CD14-positive monocyte (primary cell): Measurements from ENCODE around the gene AK1. TPM values are rescaled to one million over a fixed set of nuclear protein-coding genes. Genes with fewer than 3 reads are reported as not detected.

ENCODE experiments used
- DNase-seq, 3 donors: peaks; one replicate each; pipeline ENCODE4 v3.0.0-alpha.2; 2011 to 2022
- H2AFZ ChIP-seq: 2 replicates; pipeline ENCODE4 v1.6.0; 2012; ENCODE audit warnings: mild to moderate bottlenecking, low read depth, low read length, inconsistent platforms; ENCODE audit not compliant: insufficient read depth, poor library complexity, severe bottlenecking
- H3K27ac ChIP-seq, 2 donors: 1 replicate in 1 of 2; 2 replicates in 1 of 2; pipeline ENCODE4 v1.5.1; 2012 to 2013; ENCODE audit warnings: low read length in 2 of 2, control low read depth in 1 of 2, inconsistent platforms in 1 of 2, low read depth in 1 of 2, mild to moderate bottlenecking in 1 of 2
- H3K27me3 ChIP-seq, 2 donors: one replicate each; pipeline versions ENCODE4 v1.6.0 to v1.6.1; 2011 to 2013; ENCODE audit warnings: low read length in 2 of 2; ENCODE audit not compliant: control insufficient read depth in 2 of 2, insufficient read depth in 2 of 2
- H3K36me3 ChIP-seq, 2 donors: replicated peaks in 1 of 2; 1 replicate in 1 of 2; 2 replicates in 1 of 2; pipeline versions ENCODE4 v1.5.1 to v1.6.1; 2012 to 2013; ENCODE audit warnings: low read length in 2 of 2, control low read depth in 1 of 2, inconsistent platforms in 1 of 2, mild to moderate bottlenecking in 1 of 2; ENCODE audit not compliant: insufficient read depth in 2 of 2, control insufficient read depth in 1 of 2
- H3K4me1 ChIP-seq, 2 donors: 1 replicate in 1 of 2; 2 replicates in 1 of 2; pipeline versions ENCODE4 v1.5.1 to v1.6.1; 2012 to 2013; ENCODE audit warnings: low read length in 2 of 2, control low read depth in 1 of 2, inconsistent platforms in 1 of 2, mild to moderate bottlenecking in 1 of 2, moderate library complexity in 1 of 2; ENCODE audit not compliant: insufficient read depth in 2 of 2, control insufficient read depth in 1 of 2
- H3K4me2 ChIP-seq: replicated peaks from 2 replicates; pipeline ENCODE3; 2012; ENCODE audit warnings: low read length, moderate library complexity, mild to moderate bottlenecking; ENCODE audit not compliant: poor library complexity, severe bottlenecking; ENCODE audit errors: extremely low read depth
- H3K4me3 ChIP-seq, 3 experiments: fragments of 200-600 bp in 1 of 3; sonication (generic) in 1 of 3; replicated peaks in 1 of 3; 1 replicate in 2 of 3; 2 replicates in 1 of 3; pipeline ENCODE4 v1.5.1; 2011 to 2013; ENCODE audit warnings: low read length in 3 of 3, mild to moderate bottlenecking in 3 of 3, control low read depth in 2 of 3, low read depth in 2 of 3, inconsistent platforms in 1 of 3, moderate library complexity in 1 of 3
- H3K79me2 ChIP-seq: 2 replicates; pipeline ENCODE4 v1.6.0; 2012; ENCODE audit warnings: mild to moderate bottlenecking, control low read depth, inconsistent platforms, low read length, moderate library complexity; ENCODE audit not compliant: insufficient read depth
- H3K9ac ChIP-seq: 2 replicates; pipeline ENCODE4 v1.6.0; 2017; ENCODE audit warnings: low read length, mild to moderate bottlenecking; ENCODE audit not compliant: insufficient read depth, poor library complexity, severe bottlenecking
- H3K9me3 ChIP-seq, 2 donors: replicated peaks in 1 of 2; 1 replicate in 1 of 2; 2 replicates in 1 of 2; pipeline versions ENCODE4 v1.5.1 to v1.6.1; 2012 to 2013; ENCODE audit warnings: low read length in 2 of 2, control low read depth in 1 of 2; ENCODE audit not compliant: control insufficient read depth in 1 of 2, insufficient read depth in 1 of 2
- H4K20me1 ChIP-seq: 2 replicates; pipeline ENCODE4 v1.6.0; 2012; ENCODE audit warnings: mild to moderate bottlenecking, low read length, control low read depth, moderate library complexity; ENCODE audit not compliant: insufficient read depth
- H3K27ac Mint-ChIP-seq, 7 donors: one replicate each; pipeline ENCODE4 v1.8.0; 2020; ENCODE audit warnings: mild to moderate bottlenecking in 7 of 7, mixed read lengths in 7 of 7, moderate library complexity in 6 of 7, inconsistent platforms in 2 of 7
- H3K27me3 Mint-ChIP-seq, 3 donors: one replicate each; pipeline ENCODE4 v1.8.0; 2021 to 2022; ENCODE audit warnings: low read depth in 3 of 3, mild to moderate bottlenecking in 3 of 3, mixed read lengths in 3 of 3, moderate library complexity in 3 of 3, inconsistent platforms in 1 of 3
- H3K36me3 Mint-ChIP-seq, 2 donors: one replicate each; pipeline ENCODE4 v1.8.0; 2020; ENCODE audit warnings: mixed read lengths in 2 of 2, inconsistent platforms in 1 of 2, mild to moderate bottlenecking in 1 of 2
- H3K4me1 Mint-ChIP-seq: one replicate; pipeline ENCODE4 v1.8.0; 2020; ENCODE audit warnings: mild to moderate bottlenecking, mixed read lengths
- H3K4me3 Mint-ChIP-seq, 2 donors: one replicate each; pipeline ENCODE4 v1.8.0; 2020; ENCODE audit warnings: mild to moderate bottlenecking in 2 of 2, mixed read lengths in 2 of 2, moderate library complexity in 1 of 2
- H3K9me3 Mint-ChIP-seq, 7 donors: one replicate each; pipeline ENCODE4 v1.8.0; 2020 to 2022; ENCODE audit warnings: mixed read lengths in 7 of 7, mild to moderate bottlenecking in 6 of 7, moderate library complexity in 6 of 7, inconsistent platforms in 2 of 7
- CTCF ChIP-seq: fragments of 200-600 bp; IDR thresholded peaks from one replicate; pipeline ENCODE4 v1.8.0; 2022; ENCODE audit warnings: antibody characterized with exemption, mild to moderate bottlenecking
- WGBS: methylation state at CpG from one replicate; pipeline ENCODE4 v1.1.5; 2013; ENCODE audit warnings: missing lambda C conversion rate; ENCODE audit not compliant: insufficient coverage; 5-methylcytosine and 5-hydroxymethylcytosine counted together
- intact Hi-C, 2 donors: fragments of 100-400 bp; cut with micrococcal nuclease; formaldehyde crosslinking; loops; one replicate each; pipeline versions ENCODE4 v1.15.0 to v1.15.1; 2023
- polyA plus RNA-seq, 3 donors: library from polyadenylated mRNA; depleted of rRNA in 1 of 3; unstranded in 2 of 3; stranded (reverse) in 1 of 3; fragments of 300-500 nt in 2 of 3; fragments of >200 nt in 1 of 3; fragmentation: Illumina TruSeq in 2 of 3; gene quantifications; 1 replicate in 2 of 3; 2 replicates in 1 of 3; pipeline ENCODE4 v1.2.3, GENCODE V29; 2012 to 2021

AK1 gene
- polyA plus RNA-seq, 3 donors, result 3.5 TPM; not detected in 2

- Histone ChIP-seq H3K4me1 (peaks cover 49 to 57% of the 10 kb centered on the region in 2 donors), H3K36me3 (peaks cover 7 to 17% of the 10 kb centered on the region in 2 donors), H3K4me3 (peak overlapping the region; percentile 54 to 92 (median 55)), H4K20me1 (no peaks in the 10 kb centered on the region), H3K27ac (peak overlapping the region in 1 of 2 donors; percentile 48), H3K27me3 (no peaks in the 10 kb centered on the region), H2AFZ (peak overlapping the region; percentile 96), H3K9me3 (no peaks in the 10 kb centered on the region), H3K9ac (peak overlapping the region; percentile 69), H3K79me2 (no peaks in the 10 kb centered on the region), H3K4me2 (peak overlapping the region; percentile 99)
- H3K27ac Mint-ChIP-seq, result peak overlapping the region in 5 of 7 donors; percentile 41 to 59 (median 50)
- TF ChIP-seq CTCF, result no peak
- no peak for DNase-seq
- 3% methylated on average over 11 of the region's 27 CpGs for WGBS
- peaks cover 23 to 28% of the 10 kb centered on the region in 2 donors for H3K36me3 Mint-ChIP-seq
- intact Hi-C loops, result loop anchor here (5.0 kb wide), 6 partner anchors 54 to 694 kb away; partner anchors contain the start of genes CDK9 (in 1 of the 2), SH2D3C (in 1 of the 2) and TOR2A (in 1 of the 2)
- H3K4me1 Mint-ChIP-seq, result peaks cover 60% of the 10 kb centered on the region
- H3K4me3 Mint-ChIP-seq, result peak overlapping the region; percentile 81 to 86
- H3K9me3 Mint-ChIP-seq, result peaks cover 0 to 1% (median 0%) of the 10 kb centered on the region in 7 donors
- H3K27me3 Mint-ChIP-seq, result peaks cover 1 to 8% (median 7%) of the 10 kb centered on the region in 3 donors
Observed at GRCh38 chr9:127915801-127916719, 38.6 kb upstream of the AK1 start.

GRCh38 chr9:127915325-127915752 is 37.9 kb upstream of the AK1 start:
- no peak overlapping the region for H2AFZ ChIP-seq
- no peak overlapping the region for H3K4me3 ChIP-seq

More at GRCh38 chr9:127915325-127915752, 37.9 kb upstream of the AK1 start:
- no peak for TF ChIP-seq CTCF
- intact Hi-C loops, result loop anchor here (5.0 kb wide), 6 partner anchors 53 to 693 kb away; partner anchors contain the start of genes CDK9 (in 1 of the 2), SH2D3C (in 1 of the 2) and TOR2A (in 1 of the 2)
- peaks cover 12 to 21% of the 10 kb centered on the region in 2 donors for H3K36me3 ChIP-seq
- H3K27me3 ChIP-seq, result no peaks in the 10 kb centered on the region
- H3K27ac ChIP-seq, result no peak overlapping the region
- peaks cover 0 to 1% (median 0%) of the 10 kb centered on the region in 7 donors for H3K9me3 Mint-ChIP-seq
- H3K4me1 ChIP-seq, result peaks cover 46 to 53% of the 10 kb centered on the region in 2 donors
- H3K9me3 ChIP-seq, result no peaks in the 10 kb centered on the region
- peak overlapping the region; percentile 99 for H3K4me2 ChIP-seq
- H3K4me1 Mint-ChIP-seq, result peaks cover 53% of the 10 kb centered on the region
- 89% methylated on average over 4 of the region's 5 CpGs for WGBS
- H3K4me3 Mint-ChIP-seq, result peak overlapping the region in 1 of 2 donors; percentile 6
- no peak for DNase-seq
- no peaks in the 10 kb centered on the region for H4K20me1 ChIP-seq
- no peak overlapping the region for H3K9ac ChIP-seq
- H3K27me3 Mint-ChIP-seq, result peaks cover 1 to 8% (median 7%) of the 10 kb centered on the region in 3 donors
- peaks cover 27 to 30% of the 10 kb centered on the region in 2 donors for H3K36me3 Mint-ChIP-seq
- no peaks in the 10 kb centered on the region for H3K79me2 ChIP-seq
- H3K27ac Mint-ChIP-seq, result peak overlapping the region in 1 of 7 donors; percentile 35
